NCI-H2196 treated with DMSO at 0.1 percent for 48 hours (cell line): ENCODE measurements around the gene TRIML2.
"Not testable (repeated sequence)": the region's sequence is repeated elsewhere in the genome, so short reads cannot be mapped to it uniquely, and the experiment has no call there.

Experiments
- DNase-seq: peaks from one replicate; lab custom pipeline; 2025; ENCODE audit not compliant: unreplicated experiment; lab: John Stamatoyannopoulos, UW

TRIML2 gene

GRCh38 chr4:188107931-188108843 is 1.2 kb downstream of the TRIML2 start:
- no peak for DNase-seq

GRCh38 chr4:188106454-188106853 is 2.9 kb downstream of the TRIML2 start:
- no peak for DNase-seq

- no peak for DNase-seq
Observed at GRCh38 chr4:188092824-188093223, 16.6 kb downstream of the TRIML2 start.

- DNase-seq, result no peak
Observed at GRCh38 chr4:188086858-188087257, 22.5 kb downstream of the TRIML2 start.

GRCh38 chr4:188082796-188083195 is 26.6 kb downstream of the TRIML2 start:
- DNase-seq, result no peak

- DNase-seq, result no peak
Observed at GRCh38 chr4:188078116-188078515, 31.3 kb downstream of the TRIML2 start.

GRCh38 chr4:188076169-188076568 is 33.2 kb downstream of the TRIML2 start:
- DNase-seq, result no peak

- DNase-seq, result no peak
Observed at GRCh38 chr4:188061083-188061482, 48.3 kb downstream of the TRIML2 start.

GRCh38 chr4:188053302-188053701 is 56.1 kb downstream of the TRIML2 start:
- no peak for DNase-seq

- DNase-seq, result no peak
Observed at GRCh38 chr4:188046657-188047056, 62.7 kb downstream of the TRIML2 start.

- not testable (repeated sequence) for DNase-seq
Observed at GRCh38 chr4:188045461-188045860, 63.9 kb downstream of the TRIML2 start.

- no peak for DNase-seq
Observed at GRCh38 chr4:188043154-188043553, 66.2 kb downstream of the TRIML2 start.

- no peak for DNase-seq
Observed at GRCh38 chr4:188042191-188042590, 67.2 kb downstream of the TRIML2 start.

- DNase-seq, result no peak
Observed at GRCh38 chr4:188041721-188042120, 67.7 kb downstream of the TRIML2 start.
